ENCODE measurements around the gene KLHL28. TPM values are rescaled to one million over a fixed set of nuclear protein-coding genes. Genes with fewer than 3 reads are reported as not detected.

The KLHL28 gene
- total RNA-seq, 3 donors from 2014 or later, result 16.1 to 19.5 (median 19.3) TPM

DNA sequence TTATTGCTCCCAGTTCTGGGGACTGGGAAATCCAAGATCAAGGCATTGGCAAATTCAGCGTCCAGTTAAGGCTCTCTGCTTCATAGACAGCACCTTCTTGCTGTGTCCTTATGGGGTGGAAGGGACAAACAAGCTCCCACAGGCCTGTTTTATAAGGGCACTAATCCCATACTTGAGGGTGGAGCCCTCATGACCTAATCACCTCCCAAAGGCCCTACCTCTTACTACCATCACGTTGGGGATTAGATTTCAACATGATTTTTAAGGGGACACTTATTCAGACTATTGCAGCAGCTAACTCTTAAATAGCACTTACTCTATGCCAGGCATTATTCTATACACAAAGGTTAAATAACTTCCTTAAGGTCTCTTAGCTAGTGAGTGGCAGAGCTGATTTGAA, 17.5 kb upstream of the KLHL28 start:
- no peaks in the 10 kb centered on the region for H3K9me3 ChIP-seq
- TF ChIP-seq, protein P1, sequence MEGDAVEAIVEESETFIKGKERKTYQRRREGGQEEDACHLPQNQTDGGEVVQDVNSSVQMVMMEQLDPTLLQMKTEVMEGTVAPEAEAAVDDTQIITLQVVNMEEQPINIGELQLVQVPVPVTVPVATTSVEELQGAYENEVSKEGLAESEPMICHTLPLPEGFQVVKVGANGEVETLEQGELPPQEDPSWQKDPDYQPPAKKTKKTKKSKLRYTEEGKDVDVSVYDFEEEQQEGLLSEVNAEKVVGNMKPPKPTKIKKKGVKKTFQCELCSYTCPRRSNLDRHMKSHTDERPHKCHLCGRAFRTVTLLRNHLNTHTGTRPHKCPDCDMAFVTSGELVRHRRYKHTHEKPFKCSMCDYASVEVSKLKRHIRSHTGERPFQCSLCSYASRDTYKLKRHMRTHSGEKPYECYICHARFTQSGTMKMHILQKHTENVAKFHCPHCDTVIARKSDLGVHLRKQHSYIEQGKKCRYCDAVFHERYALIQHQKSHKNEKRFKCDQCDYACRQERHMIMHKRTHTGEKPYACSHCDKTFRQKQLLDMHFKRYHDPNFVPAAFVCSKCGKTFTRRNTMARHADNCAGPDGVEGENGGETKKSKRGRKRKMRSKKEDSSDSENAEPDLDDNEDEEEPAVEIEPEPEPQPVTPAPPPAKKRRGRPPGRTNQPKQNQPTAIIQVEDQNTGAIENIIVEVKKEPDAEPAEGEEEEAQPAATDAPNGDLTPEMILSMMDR (IDR thresholded peaks at IDR 0.05), result no peak
- H3K4me1 ChIP-seq (ENCODE audit: low read depth), result no peaks in the 10 kb centered on the region
- ATAC-seq, result no peak
- intact Hi-C loops (cut with DNase I, micrococcal nuclease), result no loop called here
- DNase-seq, result no peak
- H3K36me3 ChIP-seq (ENCODE audit: low read depth), result no peaks in the 10 kb centered on the region
- H3K4me3 ChIP-seq, result no peak overlapping the region

- Histone ChIP-seq H3K4me3 (no peak overlapping the region), H3K4me1 (ENCODE audit: low read depth) (no peaks in the 10 kb centered on the region), H3K36me3 (ENCODE audit: low read depth) (no peaks in the 10 kb centered on the region), H3K9me3 (peaks cover 4% of the 10 kb centered on the region)
- DNase-seq (no peak), ATAC-seq (no peak)
- intact Hi-C loops (cut with DNase I, micrococcal nuclease), result no loop called here
- TF ChIP-seq, protein P1 (IDR thresholded peaks at IDR 0.05), result no peak
These were observed 9.7 kb upstream of the KLHL28 start for GRCh38 chr14:44971459-44971858.

DNA sequence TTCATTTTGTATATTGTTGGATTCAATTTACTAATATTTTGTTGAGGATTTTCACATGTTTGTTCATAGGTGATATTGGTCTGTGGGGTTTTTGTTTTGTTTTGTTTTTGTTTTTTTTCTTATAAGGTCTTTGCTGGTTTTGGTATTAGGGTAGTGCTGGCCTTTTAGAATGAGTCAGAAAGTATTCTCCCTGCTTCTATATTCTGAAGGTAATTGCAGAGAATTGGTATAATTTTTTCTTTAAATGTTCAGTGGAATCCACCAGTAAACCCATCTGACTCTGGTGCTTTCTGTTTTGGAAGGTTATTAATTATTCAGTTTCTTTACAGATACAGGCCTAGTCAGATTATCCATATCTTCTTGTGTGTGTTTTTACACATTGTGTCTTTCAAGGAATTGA, 9.2 kb upstream of the KLHL28 start:
- H3K9me3 ChIP-seq, result peaks cover 4% of the 10 kb centered on the region
- DNase-seq (no peak), ATAC-seq (no peak)
- intact Hi-C loops (cut with DNase I, micrococcal nuclease), result no loop called here
- peaks cover 4% of the 10 kb centered on the region for H3K4me1 ChIP-seq (ENCODE audit: low read depth)
- H3K4me3 ChIP-seq, result no peak overlapping the region
- no peaks in the 10 kb centered on the region for H3K36me3 ChIP-seq (ENCODE audit: low read depth)
- TF ChIP-seq, protein P1 (IDR thresholded peaks at IDR 0.05), result no peak

DNA sequence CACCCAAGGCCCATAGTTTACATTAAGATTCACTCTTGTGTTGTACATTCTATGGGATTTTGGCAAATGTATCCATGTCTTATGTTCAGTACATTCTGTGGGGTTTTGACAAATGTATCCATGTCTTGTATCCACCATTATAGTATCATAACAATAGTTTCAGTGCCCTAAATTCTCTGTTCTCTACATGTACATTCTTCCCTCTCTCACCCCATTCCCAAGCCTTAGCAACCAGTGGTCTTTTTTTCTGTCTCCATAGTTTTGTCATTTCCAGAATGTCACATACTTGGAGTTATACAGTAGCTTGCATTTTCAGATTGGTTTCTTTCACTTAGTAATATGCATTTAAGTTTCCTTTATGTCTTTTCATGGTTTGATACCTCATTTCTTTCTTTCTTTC, 7.0 kb upstream of the KLHL28 start:
- peaks cover 4% of the 10 kb centered on the region for H3K9me3 ChIP-seq
- TF ChIP-seq, protein P1 (IDR thresholded peaks at IDR 0.05), result no peak
- no peak overlapping the region for H3K4me3 ChIP-seq
- no peaks in the 10 kb centered on the region for H3K36me3 ChIP-seq (ENCODE audit: low read depth)
- DNase-seq (no peak), ATAC-seq (no peak)
- intact Hi-C loops (cut with DNase I, micrococcal nuclease), result no loop called here
- H3K4me1 ChIP-seq (ENCODE audit: low read depth), result peaks cover 19% of the 10 kb centered on the region

- intact Hi-C loops (cut with DNase I, micrococcal nuclease), result no loop called here
- H3K4me1 ChIP-seq (ENCODE audit: low read depth), result peaks cover 28% of the 10 kb centered on the region
- H3K4me3 ChIP-seq, result no peak overlapping the region
These were observed 5.0 kb upstream of the KLHL28 start for GRCh38 chr14:44966601-44967336.

More at GRCh38 chr14:44966601-44967336, 5.0 kb upstream of the KLHL28 start:
- ATAC-seq (no peak), DNase-seq (no peak)
- Histone ChIP-seq H3K36me3 (ENCODE audit: low read depth) (no peaks in the 10 kb centered on the region), H3K9me3 (peaks cover 4% of the 10 kb centered on the region)
- TF ChIP-seq, protein P1 (IDR thresholded peaks at IDR 0.05), result no peak

All from mucosa of descending colon (tissue), 3 donors.